ENCODE measurements around the gene SLC17A9. TPM values are rescaled to one million over a fixed set of nuclear protein-coding genes. Genes with fewer than 3 reads are reported as not detected.

Gene SLC17A9
- total RNA-seq, 1 donor from 2014 or later: 7.0 TPM

GRCh38 chr20:63015662-63016361 lies 63.3 kb downstream of the SLC17A9 start:
- Mint-ChIP-seq H3K27me3 (ENCODE audit: unreplicated experiment) (peaks cover 17% of the 10 kb centered on the region), H3K4me1 (ENCODE audit: unreplicated experiment) (peaks cover 6% of the 10 kb centered on the region), H3K36me3 (ENCODE audit: low read depth, unreplicated experiment) (peaks cover 9% of the 10 kb centered on the region), H3K4me3 (ENCODE audit: unreplicated experiment) (no peak overlapping the region), H3K9me3 (ENCODE audit: unreplicated experiment) (peaks cover 8% of the 10 kb centered on the region), H3K27ac (ENCODE audit: unreplicated experiment) (no peak overlapping the region)
- TF ChIP-seq CTCF (IDR thresholded peaks at IDR 0.05; ENCODE audit: unreplicated experiment): no peak
- DNase-seq (ENCODE audit: low spot score): no peak

DNA sequence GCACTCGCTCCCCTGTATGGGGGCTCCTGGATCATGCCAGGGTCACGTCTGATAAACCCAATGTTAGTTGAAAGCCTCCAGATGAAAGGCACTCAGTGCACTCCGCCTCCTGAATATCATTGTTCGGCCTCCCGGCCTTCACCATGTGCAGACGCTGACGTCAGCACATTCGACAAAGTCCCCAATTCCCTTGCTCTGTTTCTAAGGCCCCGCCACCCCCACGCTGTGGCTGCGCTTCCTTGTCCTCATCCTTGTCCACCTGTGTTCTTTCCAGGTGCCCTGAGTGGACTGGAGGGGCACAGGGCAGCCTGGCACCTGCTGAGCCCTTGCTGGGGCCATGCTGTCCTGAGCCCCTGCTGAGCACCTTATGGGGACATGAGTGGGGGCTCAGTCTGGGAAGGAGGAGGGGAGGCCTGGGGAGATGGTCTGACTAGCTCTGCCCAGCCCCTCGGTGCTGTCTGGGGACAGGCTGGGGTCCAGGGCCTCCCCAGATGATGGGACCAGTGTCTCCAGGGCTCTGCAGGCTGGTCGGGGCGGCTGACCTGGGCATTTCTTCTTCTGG lies 64.1 kb downstream of the SLC17A9 start:
- H3K27ac Mint-ChIP-seq (ENCODE audit: unreplicated experiment): no peak overlapping the region
- no peak overlapping the region for H3K4me3 Mint-ChIP-seq (ENCODE audit: unreplicated experiment)
- TF ChIP-seq CTCF (IDR thresholded peaks at IDR 0.05; ENCODE audit: unreplicated experiment): no peak
- H3K27me3 Mint-ChIP-seq (ENCODE audit: unreplicated experiment): peaks cover 17% of the 10 kb centered on the region
- peaks cover 6% of the 10 kb centered on the region for H3K4me1 Mint-ChIP-seq (ENCODE audit: unreplicated experiment)
- H3K9me3 Mint-ChIP-seq (ENCODE audit: unreplicated experiment): peaks cover 8% of the 10 kb centered on the region
- H3K36me3 Mint-ChIP-seq (ENCODE audit: low read depth, unreplicated experiment): peaks cover 9% of the 10 kb centered on the region
- DNase-seq (ENCODE audit: low spot score): no peak

DNA sequence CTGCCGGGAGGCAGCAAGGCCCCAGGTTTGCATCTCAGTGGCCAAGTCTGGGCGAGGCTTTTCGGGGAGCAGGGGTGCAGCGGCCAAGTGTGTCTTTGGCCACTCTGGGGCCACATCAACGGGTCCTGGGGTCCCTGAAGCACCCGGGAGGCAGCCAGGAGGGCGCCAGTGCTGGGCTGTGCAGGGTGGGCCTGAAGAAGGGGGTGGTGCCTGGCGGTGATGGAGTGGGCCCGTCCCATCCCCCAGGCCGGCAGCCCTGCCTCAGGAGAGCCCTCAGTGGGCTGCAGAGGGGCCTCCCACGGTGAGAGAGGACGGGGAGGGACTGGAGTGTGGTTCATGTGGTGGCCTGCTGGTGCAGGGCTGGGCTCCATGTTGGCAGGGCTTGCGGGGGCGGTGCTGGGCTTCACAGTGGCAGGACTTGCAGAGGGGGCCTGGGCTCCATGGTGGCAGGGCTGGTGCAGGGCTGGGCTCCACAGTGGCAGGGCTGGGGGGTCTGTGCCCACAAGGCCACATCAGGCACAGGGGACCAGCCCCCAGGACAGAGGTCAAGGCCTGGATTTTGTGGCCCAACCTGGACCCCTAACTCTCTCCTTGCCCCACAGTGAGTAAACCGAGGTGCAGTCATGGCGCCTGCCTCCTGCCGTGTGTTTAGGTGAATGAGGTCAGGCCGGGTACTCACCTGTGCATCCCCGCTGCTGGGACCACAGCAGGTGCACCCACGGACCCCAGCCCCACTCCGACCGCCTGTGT lies 64.7 kb downstream of the SLC17A9 start:
- H3K4me3 Mint-ChIP-seq (ENCODE audit: unreplicated experiment): no peak overlapping the region
- peaks cover 6% of the 10 kb centered on the region for H3K4me1 Mint-ChIP-seq (ENCODE audit: unreplicated experiment)
- H3K27ac Mint-ChIP-seq (ENCODE audit: unreplicated experiment): no peak overlapping the region
- peaks cover 8% of the 10 kb centered on the region for H3K9me3 Mint-ChIP-seq (ENCODE audit: unreplicated experiment)
- no peak for TF ChIP-seq CTCF (IDR thresholded peaks at IDR 0.05; ENCODE audit: unreplicated experiment)
- no peak for DNase-seq (ENCODE audit: low spot score)
- H3K36me3 Mint-ChIP-seq (ENCODE audit: low read depth, unreplicated experiment): peaks cover 9% of the 10 kb centered on the region
- peaks cover 17% of the 10 kb centered on the region for H3K27me3 Mint-ChIP-seq (ENCODE audit: unreplicated experiment)

DNA sequence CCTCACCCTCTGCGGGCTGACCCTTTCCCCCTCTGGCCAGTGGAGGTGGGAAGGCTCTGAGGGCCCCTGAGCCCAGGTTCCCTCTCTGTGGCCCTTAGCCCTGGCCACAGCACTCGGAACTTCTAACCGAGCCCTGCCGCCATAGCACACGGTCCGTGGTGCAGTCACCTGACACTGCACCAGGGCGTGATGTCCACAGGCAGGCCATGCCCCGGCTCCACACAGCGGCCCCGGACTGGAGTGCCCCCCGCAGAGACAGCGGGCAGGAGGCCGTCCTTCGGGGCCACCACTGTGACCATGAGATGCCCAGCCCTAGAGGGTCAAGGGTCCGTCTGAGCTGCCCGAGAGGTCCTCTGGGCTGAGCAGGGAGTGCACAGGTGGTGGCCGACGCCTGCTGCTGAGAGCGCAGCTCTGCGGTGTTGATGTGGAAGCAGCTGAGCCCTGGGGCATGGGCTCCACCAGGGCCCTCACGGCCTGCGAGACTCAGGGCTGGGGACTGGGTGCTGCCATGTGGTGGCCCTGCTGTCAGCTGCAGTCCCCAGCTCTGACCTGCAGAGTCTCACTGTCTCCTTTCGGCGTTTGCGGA lies 65.4 kb downstream of the SLC17A9 start:
- no peak for DNase-seq (ENCODE audit: low spot score)
- Mint-ChIP-seq H3K36me3 (ENCODE audit: low read depth, unreplicated experiment) (peaks cover 9% of the 10 kb centered on the region), H3K4me3 (ENCODE audit: unreplicated experiment) (no peak overlapping the region), H3K27me3 (ENCODE audit: unreplicated experiment) (peaks cover 17% of the 10 kb centered on the region), H3K9me3 (ENCODE audit: unreplicated experiment) (peaks cover 6% of the 10 kb centered on the region), H3K27ac (ENCODE audit: unreplicated experiment) (no peak overlapping the region), H3K4me1 (ENCODE audit: unreplicated experiment) (peaks cover 6% of the 10 kb centered on the region)
- no peak for TF ChIP-seq CTCF (IDR thresholded peaks at IDR 0.05; ENCODE audit: unreplicated experiment)

Other genes with a start within 250 kb of the SLC17A9 start
- not detected for gene NTSR1, start 243.9 kb upstream of the SLC17A9 start, total RNA-seq (ENCODE audit: unreplicated experiment)
- 10.9 TPM for gene MRGBP, start 156.2 kb upstream of the SLC17A9 start, total RNA-seq (ENCODE audit: unreplicated experiment)
- 27.6 TPM for gene OGFR, start 147.9 kb upstream of the SLC17A9 start, total RNA-seq (ENCODE audit: unreplicated experiment)
- gene COL9A3, start 135.7 kb upstream of the SLC17A9 start, total RNA-seq (ENCODE audit: unreplicated experiment): 1.8 TPM
- 30.9 TPM for gene TCFL5, start 90.9 kb upstream of the SLC17A9 start, total RNA-seq (ENCODE audit: unreplicated experiment)
- 61.0 TPM for gene DIDO1, start 26.2 kb upstream of the SLC17A9 start, total RNA-seq (ENCODE audit: unreplicated experiment)
- gene GID8, start 14.6 kb upstream of the SLC17A9 start, total RNA-seq (ENCODE audit: unreplicated experiment): 45.0 TPM
- not detected for gene BHLHE23, start 54.3 kb downstream of the SLC17A9 start, total RNA-seq (ENCODE audit: unreplicated experiment)